Measurements from ENCODE around the gene IDI2. TPM values are rescaled to one million over a fixed set of nuclear protein-coding genes. Genes with fewer than 3 reads are reported as not detected.

Gene IDI2
- total and polyA plus RNA-seq, 2 experiments from 2014 or later, result 0.29 to 0.33 TPM

- H3K79me2 ChIP-seq, result no peaks in the 10 kb centered on the region
- H3K27me3 ChIP-seq, result no peaks in the 10 kb centered on the region
- H3K27ac ChIP-seq, result no peak overlapping the region
- no peaks in the 10 kb centered on the region for H3K9me2 ChIP-seq (replicated peaks; ENCODE audit: insufficient read depth)
- WGBS (ENCODE audit: low lambda C conversion rate, missing lambda C conversion rate), result 88% methylated on average over 12 of the region's 12 CpGs
- no peaks in the 10 kb centered on the region for H3K9me3 ChIP-seq (ENCODE audit: low read depth)
- no peaks in the 10 kb centered on the region for H3K4me1 ChIP-seq (ENCODE audit: insufficient read depth)
- no peaks in the 10 kb centered on the region for H3K36me3 ChIP-seq (replicated peaks; ENCODE audit: insufficient read depth, low read depth)
- no peaks in the 10 kb centered on the region for H4K20me1 ChIP-seq (ENCODE audit: insufficient read depth, poor library complexity, severe bottlenecking)
- no peak overlapping the region for H3K4me3 ChIP-seq
- TF ChIP-seq CTCF (IDR thresholded peaks at IDR 0.05; ENCODE audit: poor library complexity) (no peak), EZH2 (IDR thresholded peaks at IDR 0.05; ENCODE audit: borderline replicate concordance) (no peak), EZH2phosphoT487 (IDR thresholded peaks at IDR 0.05; ENCODE audit: low read depth, severe bottlenecking, unreplicated experiment) (no peak)
- no peak overlapping the region for H3K4me2 ChIP-seq
- DNase-seq (ENCODE audit: low spot score), result no peak
- no peak overlapping the region for H2AFZ ChIP-seq
Observed at GRCh38 chr10:1022413-1022812, 3.2 kb downstream of the IDI2 start.

- Histone ChIP-seq H3K79me2 (no peaks in the 10 kb centered on the region), H2AFZ (no peak overlapping the region), H3K4me2 (no peak overlapping the region), H3K4me3 (no peak overlapping the region), H3K36me3 (replicated peaks; ENCODE audit: insufficient read depth, low read depth) (no peaks in the 10 kb centered on the region), H3K27ac (no peak overlapping the region), H4K20me1 (ENCODE audit: insufficient read depth, poor library complexity, severe bottlenecking) (no peaks in the 10 kb centered on the region), H3K9me3 (ENCODE audit: low read depth) (no peaks in the 10 kb centered on the region), H3K27me3 (no peaks in the 10 kb centered on the region), H3K4me1 (ENCODE audit: insufficient read depth) (no peaks in the 10 kb centered on the region), H3K9me2 (replicated peaks; ENCODE audit: insufficient read depth) (no peaks in the 10 kb centered on the region)
- DNase-seq (ENCODE audit: low spot score), result no peak
- TF ChIP-seq CTCF (IDR thresholded peaks at IDR 0.05; ENCODE audit: poor library complexity), result no peak
- TF ChIP-seq EZH2phosphoT487 (IDR thresholded peaks at IDR 0.05; ENCODE audit: low read depth, severe bottlenecking, unreplicated experiment), result no peak
- TF ChIP-seq EZH2 (IDR thresholded peaks at IDR 0.05; ENCODE audit: borderline replicate concordance), result no peak
- 98% methylated on average over 9 of the region's 9 CpGs for WGBS (ENCODE audit: low lambda C conversion rate, missing lambda C conversion rate)
Observed at GRCh38 chr10:1020958-1021357, 4.7 kb downstream of the IDI2 start.

GRCh38 chr10:1020460-1020859 is 5.2 kb downstream of the IDI2 start:
- H3K79me2 ChIP-seq, result no peaks in the 10 kb centered on the region
- TF ChIP-seq CTCF (IDR thresholded peaks at IDR 0.05; ENCODE audit: poor library complexity) (no peak), EZH2 (IDR thresholded peaks at IDR 0.05; ENCODE audit: borderline replicate concordance) (no peak), EZH2phosphoT487 (IDR thresholded peaks at IDR 0.05; ENCODE audit: low read depth, severe bottlenecking, unreplicated experiment) (no peak)
- no peaks in the 10 kb centered on the region for H3K9me2 ChIP-seq (replicated peaks; ENCODE audit: insufficient read depth)
- H3K27me3 ChIP-seq, result no peaks in the 10 kb centered on the region
- DNase-seq (ENCODE audit: low spot score), result no peak
- H3K4me1 ChIP-seq (ENCODE audit: insufficient read depth), result no peaks in the 10 kb centered on the region
- WGBS (ENCODE audit: low lambda C conversion rate, missing lambda C conversion rate), result 92% methylated on average over 10 of the region's 10 CpGs
- no peak overlapping the region for H2AFZ ChIP-seq
- no peaks in the 10 kb centered on the region for H3K36me3 ChIP-seq (replicated peaks; ENCODE audit: insufficient read depth, low read depth)
- H3K4me3 ChIP-seq, result no peak overlapping the region
- no peak overlapping the region for H3K4me2 ChIP-seq
- H3K27ac ChIP-seq, result no peak overlapping the region
- H3K9me3 ChIP-seq (ENCODE audit: low read depth), result no peaks in the 10 kb centered on the region
- H4K20me1 ChIP-seq (ENCODE audit: insufficient read depth, poor library complexity, severe bottlenecking), result no peaks in the 10 kb centered on the region

GRCh38 chr10:1019362-1019761 is 6.3 kb downstream of the IDI2 start:
- Histone ChIP-seq H3K4me1 (ENCODE audit: insufficient read depth) (no peaks in the 10 kb centered on the region), H3K27me3 (no peaks in the 10 kb centered on the region), H3K4me2 (no peak overlapping the region), H3K4me3 (no peak overlapping the region), H3K79me2 (no peaks in the 10 kb centered on the region), H3K36me3 (replicated peaks; ENCODE audit: insufficient read depth, low read depth) (no peaks in the 10 kb centered on the region), H4K20me1 (ENCODE audit: insufficient read depth, poor library complexity, severe bottlenecking) (no peaks in the 10 kb centered on the region), H3K9me2 (replicated peaks; ENCODE audit: insufficient read depth) (no peaks in the 10 kb centered on the region), H3K27ac (no peak overlapping the region), H3K9me3 (ENCODE audit: low read depth) (no peaks in the 10 kb centered on the region), H2AFZ (no peak overlapping the region)
- DNase-seq (ENCODE audit: low spot score), result no peak
- 95% methylated on average over 10 of the region's 10 CpGs for WGBS (ENCODE audit: low lambda C conversion rate, missing lambda C conversion rate)
- TF ChIP-seq CTCF (IDR thresholded peaks at IDR 0.05; ENCODE audit: poor library complexity), result no peak
- TF ChIP-seq EZH2 (IDR thresholded peaks at IDR 0.05; ENCODE audit: borderline replicate concordance), result no peak
- no peak for TF ChIP-seq EZH2phosphoT487 (IDR thresholded peaks at IDR 0.05; ENCODE audit: low read depth, severe bottlenecking, unreplicated experiment)
